GM10266 (cell line): ENCODE measurements around the gene DUSP6.

Source experiments
- DNase-seq: peaks from one replicate; pipeline ENCODE4 v3.0.0; 2012; ENCODE audit errors: extremely low spot score
- CTCF ChIP-seq: IDR thresholded peaks from 2 replicates; pipeline ENCODE4 v1.5.1; 2012; ENCODE audit warnings: mild to moderate bottlenecking, low read depth; ENCODE audit not compliant: control insufficient read depth, insufficient read depth; ENCODE audit errors: missing control alignments

Gene DUSP6

GRCh38 chr12:89390802-89391673 is 38.7 kb upstream of the DUSP6 start:
- DNase-seq: no peak
- TF ChIP-seq CTCF: no peak

- no peak for TF ChIP-seq CTCF
- no peak for DNase-seq
Observed at GRCh38 chr12:89389755-89390661, 37.7 kb upstream of the DUSP6 start.

- no peak for DNase-seq
- no peak for TF ChIP-seq CTCF
Observed at GRCh38 chr12:89386138-89386537, 33.8 kb upstream of the DUSP6 start.

GRCh38 chr12:89384807-89385206 is 32.5 kb upstream of the DUSP6 start:
- no peak for DNase-seq
- no peak for TF ChIP-seq CTCF

- no peak for TF ChIP-seq CTCF
- no peak for DNase-seq
Observed at GRCh38 chr12:89384050-89384758, 31.9 kb upstream of the DUSP6 start.

GRCh38 chr12:89383235-89384049 is 31.1 kb upstream of the DUSP6 start:
- TF ChIP-seq CTCF: no peak
- DNase-seq: no peak
